ENCODE data around the gene PTGFRN. TPM values are rescaled to one million over a fixed set of nuclear protein-coding genes. Genes with fewer than 3 reads are reported as not detected.

PTGFRN gene
- total and polyA plus RNA-seq, 2 of the 13 experiments (the other 11 are each of a cell fraction or from before 2014, with no cell fraction given) = 3.3 to 11.3 TPM

DNA sequence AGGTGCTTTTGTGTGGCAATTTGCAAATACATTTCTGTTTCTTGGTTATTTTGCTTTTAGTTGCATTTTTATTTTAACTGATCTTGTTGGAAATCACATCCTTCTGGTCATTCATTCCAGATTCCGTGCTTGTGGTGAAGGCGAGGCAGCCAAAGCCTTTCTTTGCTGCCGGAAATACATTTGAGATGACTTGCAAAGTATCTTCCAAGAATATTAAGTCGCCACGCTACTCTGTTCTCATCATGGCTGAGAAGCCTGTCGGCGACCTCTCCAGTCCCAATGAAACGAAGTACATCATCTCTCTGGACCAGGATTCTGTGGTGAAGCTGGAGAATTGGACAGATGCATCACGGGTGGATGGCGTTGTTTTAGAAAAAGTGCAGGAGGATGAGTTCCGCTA, 57.1 kb downstream of the PTGFRN start (continued):
- TF ChIP-seq, protein P1, sequence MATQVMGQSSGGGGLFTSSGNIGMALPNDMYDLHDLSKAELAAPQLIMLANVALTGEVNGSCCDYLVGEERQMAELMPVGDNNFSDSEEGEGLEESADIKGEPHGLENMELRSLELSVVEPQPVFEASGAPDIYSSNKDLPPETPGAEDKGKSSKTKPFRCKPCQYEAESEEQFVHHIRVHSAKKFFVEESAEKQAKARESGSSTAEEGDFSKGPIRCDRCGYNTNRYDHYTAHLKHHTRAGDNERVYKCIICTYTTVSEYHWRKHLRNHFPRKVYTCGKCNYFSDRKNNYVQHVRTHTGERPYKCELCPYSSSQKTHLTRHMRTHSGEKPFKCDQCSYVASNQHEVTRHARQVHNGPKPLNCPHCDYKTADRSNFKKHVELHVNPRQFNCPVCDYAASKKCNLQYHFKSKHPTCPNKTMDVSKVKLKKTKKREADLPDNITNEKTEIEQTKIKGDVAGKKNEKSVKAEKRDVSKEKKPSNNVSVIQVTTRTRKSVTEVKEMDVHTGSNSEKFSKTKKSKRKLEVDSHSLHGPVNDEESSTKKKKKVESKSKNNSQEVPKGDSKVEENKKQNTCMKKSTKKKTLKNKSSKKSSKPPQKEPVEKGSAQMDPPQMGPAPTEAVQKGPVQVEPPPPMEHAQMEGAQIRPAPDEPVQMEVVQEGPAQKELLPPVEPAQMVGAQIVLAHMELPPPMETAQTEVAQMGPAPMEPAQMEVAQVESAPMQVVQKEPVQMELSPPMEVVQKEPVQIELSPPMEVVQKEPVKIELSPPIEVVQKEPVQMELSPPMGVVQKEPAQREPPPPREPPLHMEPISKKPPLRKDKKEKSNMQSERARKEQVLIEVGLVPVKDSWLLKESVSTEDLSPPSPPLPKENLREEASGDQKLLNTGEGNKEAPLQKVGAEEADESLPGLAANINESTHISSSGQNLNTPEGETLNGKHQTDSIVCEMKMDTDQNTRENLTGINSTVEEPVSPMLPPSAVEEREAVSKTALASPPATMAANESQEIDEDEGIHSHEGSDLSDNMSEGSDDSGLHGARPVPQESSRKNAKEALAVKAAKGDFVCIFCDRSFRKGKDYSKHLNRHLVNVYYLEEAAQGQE (IDR thresholded peaks at IDR 0.05; ENCODE audit: borderline replicate concordance in 1 of 2, low read depth in 1 of 2, low read length in 2 of 2) = no peak
- TF ChIP-seq, protein P2, sequence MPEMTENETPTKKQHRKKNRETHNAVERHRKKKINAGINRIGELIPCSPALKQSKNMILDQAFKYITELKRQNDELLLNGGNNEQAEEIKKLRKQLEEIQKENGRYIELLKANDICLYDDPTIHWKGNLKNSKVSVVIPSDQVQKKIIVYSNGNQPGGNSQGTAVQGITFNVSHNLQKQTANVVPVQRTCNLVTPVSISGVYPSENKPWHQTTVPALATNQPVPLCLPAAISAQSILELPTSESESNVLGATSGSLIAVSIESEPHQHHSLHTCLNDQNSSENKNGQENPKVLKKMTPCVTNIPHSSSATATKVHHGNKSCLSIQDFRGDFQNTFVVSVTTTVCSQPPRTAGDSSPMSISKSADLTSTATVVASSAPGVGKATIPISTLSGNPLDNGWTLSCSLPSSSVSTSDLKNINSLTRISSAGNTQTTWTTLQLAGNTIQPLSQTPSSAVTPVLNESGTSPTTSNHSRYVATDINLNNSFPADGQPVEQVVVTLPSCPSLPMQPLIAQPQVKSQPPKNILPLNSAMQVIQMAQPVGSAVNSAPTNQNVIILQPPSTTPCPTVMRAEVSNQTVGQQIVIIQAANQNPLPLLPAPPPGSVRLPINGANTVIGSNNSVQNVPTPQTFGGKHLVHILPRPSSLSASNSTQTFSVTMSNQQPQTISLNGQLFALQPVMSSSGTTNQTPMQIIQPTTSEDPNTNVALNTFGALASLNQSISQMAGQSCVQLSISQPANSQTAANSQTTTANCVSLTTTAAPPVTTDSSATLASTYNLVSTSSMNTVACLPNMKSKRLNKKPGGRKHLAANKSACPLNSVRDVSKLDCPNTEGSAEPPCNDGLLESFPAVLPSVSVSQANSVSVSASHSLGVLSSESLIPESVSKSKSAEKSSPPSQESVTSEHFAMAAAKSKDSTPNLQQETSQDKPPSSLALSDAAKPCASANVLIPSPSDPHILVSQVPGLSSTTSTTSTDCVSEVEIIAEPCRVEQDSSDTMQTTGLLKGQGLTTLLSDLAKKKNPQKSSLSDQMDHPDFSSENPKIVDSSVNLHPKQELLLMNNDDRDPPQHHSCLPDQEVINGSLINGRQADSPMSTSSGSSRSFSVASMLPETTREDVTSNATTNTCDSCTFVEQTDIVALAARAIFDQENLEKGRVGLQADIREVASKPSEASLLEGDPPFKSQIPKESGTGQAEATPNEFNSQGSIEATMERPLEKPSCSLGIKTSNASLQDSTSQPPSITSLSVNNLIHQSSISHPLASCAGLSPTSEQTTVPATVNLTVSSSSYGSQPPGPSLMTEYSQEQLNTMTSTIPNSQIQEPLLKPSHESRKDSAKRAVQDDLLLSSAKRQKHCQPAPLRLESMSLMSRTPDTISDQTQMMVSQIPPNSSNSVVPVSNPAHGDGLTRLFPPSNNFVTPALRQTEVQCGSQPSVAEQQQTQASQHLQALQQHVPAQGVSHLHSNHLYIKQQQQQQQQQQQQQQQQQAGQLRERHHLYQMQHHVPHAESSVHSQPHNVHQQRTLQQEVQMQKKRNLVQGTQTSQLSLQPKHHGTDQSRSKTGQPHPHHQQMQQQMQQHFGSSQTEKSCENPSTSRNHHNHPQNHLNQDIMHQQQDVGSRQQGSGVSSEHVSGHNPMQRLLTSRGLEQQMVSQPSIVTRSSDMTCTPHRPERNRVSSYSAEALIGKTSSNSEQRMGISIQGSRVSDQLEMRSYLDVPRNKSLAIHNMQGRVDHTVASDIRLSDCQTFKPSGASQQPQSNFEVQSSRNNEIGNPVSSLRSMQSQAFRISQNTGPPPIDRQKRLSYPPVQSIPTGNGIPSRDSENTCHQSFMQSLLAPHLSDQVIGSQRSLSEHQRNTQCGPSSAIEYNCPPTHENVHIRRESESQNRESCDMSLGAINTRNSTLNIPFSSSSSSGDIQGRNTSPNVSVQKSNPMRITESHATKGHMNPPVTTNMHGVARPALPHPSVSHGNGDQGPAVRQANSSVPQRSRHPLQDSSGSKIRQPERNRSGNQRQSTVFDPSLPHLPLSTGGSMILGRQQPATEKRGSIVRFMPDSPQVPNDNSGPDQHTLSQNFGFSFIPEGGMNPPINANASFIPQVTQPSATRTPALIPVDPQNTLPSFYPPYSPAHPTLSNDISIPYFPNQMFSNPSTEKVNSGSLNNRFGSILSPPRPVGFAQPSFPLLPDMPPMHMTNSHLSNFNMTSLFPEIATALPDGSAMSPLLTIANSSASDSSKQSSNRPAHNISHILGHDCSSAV (CRISPR knock-in tag; IDR thresholded peaks at IDR 0.05; ENCODE audit: borderline replicate concordance) = no peak
- TF ChIP-seq ZNF792 (CRISPR knock-in tag; IDR thresholded peaks at IDR 0.05) (no peak), ZNF253 (CRISPR knock-in tag; IDR thresholded peaks at IDR 0.05; ENCODE audit: borderline replicate concordance) (no peak), ZNF674 (CRISPR knock-in tag; IDR thresholded peaks at IDR 0.05; ENCODE audit: low read depth) (no peak), SRF (IDR thresholded peaks at IDR 0.05; ENCODE audit: low read depth, low read length) (no peak)
- TF ChIP-seq, protein P3, sequence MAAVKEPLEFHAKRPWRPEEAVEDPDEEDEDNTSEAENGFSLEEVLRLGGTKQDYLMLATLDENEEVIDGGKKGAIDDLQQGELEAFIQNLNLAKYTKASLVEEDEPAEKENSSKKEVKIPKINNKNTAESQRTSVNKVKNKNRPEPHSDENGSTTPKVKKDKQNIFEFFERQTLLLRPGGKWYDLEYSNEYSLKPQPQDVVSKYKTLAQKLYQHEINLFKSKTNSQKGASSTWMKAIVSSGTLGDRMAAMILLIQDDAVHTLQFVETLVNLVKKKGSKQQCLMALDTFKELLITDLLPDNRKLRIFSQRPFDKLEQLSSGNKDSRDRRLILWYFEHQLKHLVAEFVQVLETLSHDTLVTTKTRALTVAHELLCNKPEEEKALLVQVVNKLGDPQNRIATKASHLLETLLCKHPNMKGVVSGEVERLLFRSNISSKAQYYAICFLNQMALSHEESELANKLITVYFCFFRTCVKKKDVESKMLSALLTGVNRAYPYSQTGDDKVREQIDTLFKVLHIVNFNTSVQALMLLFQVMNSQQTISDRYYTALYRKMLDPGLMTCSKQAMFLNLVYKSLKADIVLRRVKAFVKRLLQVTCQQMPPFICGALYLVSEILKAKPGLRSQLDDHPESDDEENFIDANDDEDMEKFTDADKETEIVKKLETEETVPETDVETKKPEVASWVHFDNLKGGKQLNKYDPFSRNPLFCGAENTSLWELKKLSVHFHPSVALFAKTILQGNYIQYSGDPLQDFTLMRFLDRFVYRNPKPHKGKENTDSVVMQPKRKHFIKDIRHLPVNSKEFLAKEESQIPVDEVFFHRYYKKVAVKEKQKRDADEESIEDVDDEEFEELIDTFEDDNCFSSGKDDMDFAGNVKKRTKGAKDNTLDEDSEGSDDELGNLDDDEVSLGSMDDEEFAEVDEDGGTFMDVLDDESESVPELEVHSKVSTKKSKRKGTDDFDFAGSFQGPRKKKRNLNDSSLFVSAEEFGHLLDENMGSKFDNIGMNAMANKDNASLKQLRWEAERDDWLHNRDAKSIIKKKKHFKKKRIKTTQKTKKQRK (IDR thresholded peaks at IDR 0.05; ENCODE audit: low read length) = no peak
- TF ChIP-seq, protein P4, sequence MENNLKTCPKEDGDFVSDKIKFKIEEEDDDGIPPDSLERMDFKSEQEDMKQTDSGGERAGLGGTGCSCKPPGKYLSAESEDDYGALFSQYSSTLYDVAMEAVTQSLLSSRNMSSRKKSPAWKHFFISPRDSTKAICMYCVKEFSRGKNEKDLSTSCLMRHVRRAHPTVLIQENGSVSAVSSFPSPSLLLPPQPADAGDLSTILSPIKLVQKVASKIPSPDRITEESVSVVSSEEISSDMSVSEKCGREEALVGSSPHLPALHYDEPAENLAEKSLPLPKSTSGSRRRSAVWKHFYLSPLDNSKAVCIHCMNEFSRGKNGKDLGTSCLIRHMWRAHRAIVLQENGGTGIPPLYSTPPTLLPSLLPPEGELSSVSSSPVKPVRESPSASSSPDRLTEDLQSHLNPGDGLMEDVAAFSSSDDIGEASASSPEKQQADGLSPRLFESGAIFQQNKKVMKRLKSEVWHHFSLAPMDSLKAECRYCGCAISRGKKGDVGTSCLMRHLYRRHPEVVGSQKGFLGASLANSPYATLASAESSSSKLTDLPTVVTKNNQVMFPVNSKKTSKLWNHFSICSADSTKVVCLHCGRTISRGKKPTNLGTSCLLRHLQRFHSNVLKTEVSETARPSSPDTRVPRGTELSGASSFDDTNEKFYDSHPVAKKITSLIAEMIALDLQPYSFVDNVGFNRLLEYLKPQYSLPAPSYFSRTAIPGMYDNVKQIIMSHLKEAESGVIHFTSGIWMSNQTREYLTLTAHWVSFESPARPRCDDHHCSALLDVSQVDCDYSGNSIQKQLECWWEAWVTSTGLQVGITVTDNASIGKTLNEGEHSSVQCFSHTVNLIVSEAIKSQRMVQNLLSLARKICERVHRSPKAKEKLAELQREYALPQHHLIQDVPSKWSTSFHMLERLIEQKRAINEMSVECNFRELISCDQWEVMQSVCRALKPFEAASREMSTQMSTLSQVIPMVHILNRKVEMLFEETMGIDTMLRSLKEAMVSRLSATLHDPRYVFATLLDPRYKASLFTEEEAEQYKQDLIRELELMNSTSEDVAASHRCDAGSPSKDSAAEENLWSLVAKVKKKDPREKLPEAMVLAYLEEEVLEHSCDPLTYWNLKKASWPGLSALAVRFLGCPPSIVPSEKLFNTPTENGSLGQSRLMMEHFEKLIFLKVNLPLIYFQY (CRISPR knock-in tag; IDR thresholded peaks at IDR 0.05; ENCODE audit: borderline replicate concordance) = no peak

Measured in HepG2 (cell line).